Measurements from ENCODE around the gene CCDC188. TPM values are rescaled to one million over a fixed set of nuclear protein-coding genes. Genes with fewer than 3 reads are reported as not detected.

Gene CCDC188
- total RNA-seq, 1 donor from 2014 or later: 1.6 TPM

DNA sequence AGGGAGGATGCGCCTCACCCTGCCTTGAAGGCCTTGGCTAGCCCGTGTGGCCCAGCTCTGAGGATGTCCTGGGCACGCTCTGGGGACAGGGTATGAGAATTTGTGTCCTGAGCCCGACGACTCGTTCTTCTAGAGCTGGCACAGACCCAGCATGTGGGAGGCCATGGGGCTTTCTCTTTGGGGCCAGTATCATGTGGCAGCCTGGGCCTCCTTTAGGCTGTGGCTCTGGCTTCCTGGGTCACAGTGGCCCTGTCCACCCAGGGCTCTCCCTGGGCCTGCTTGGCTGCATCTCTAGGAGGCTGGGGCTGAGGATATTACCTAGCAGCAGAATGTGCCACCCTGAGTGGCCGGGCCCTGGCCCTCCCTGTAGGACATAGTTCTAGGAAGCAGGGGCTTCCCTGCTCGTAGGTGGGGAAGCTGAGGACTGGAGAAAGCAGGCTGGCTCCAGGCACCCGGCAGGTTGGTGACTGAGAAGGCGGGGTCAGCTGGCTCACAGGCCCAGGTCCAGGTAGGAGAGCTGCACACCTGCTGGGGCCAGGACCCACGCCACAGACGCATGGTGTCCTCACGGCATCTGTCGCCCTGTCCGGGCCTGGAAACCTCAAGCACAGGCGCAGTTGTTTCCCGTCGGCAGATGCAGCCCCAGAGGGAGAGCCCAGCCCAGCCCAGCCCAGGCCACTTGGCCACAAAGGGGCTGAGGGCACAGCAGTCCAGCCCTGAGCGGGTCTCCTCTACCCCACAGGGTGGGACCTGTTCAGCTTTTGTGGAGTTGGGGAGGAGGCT is 6.8 kb downstream of the CCDC188 start:
- DNase-seq (no peak), ATAC-seq (no peak)
- Histone ChIP-seq H3K9me3 (no peaks in the 10 kb centered on the region), H3K27ac (no peak overlapping the region), H3K36me3 (no peaks in the 10 kb centered on the region), H3K4me3 (no peak overlapping the region), H3K4me1 (no peaks in the 10 kb centered on the region), H3K27me3 (no peaks in the 10 kb centered on the region)
- TF ChIP-seq, protein P1, sequence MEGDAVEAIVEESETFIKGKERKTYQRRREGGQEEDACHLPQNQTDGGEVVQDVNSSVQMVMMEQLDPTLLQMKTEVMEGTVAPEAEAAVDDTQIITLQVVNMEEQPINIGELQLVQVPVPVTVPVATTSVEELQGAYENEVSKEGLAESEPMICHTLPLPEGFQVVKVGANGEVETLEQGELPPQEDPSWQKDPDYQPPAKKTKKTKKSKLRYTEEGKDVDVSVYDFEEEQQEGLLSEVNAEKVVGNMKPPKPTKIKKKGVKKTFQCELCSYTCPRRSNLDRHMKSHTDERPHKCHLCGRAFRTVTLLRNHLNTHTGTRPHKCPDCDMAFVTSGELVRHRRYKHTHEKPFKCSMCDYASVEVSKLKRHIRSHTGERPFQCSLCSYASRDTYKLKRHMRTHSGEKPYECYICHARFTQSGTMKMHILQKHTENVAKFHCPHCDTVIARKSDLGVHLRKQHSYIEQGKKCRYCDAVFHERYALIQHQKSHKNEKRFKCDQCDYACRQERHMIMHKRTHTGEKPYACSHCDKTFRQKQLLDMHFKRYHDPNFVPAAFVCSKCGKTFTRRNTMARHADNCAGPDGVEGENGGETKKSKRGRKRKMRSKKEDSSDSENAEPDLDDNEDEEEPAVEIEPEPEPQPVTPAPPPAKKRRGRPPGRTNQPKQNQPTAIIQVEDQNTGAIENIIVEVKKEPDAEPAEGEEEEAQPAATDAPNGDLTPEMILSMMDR (IDR thresholded peaks at IDR 0.05): no peak
- intact Hi-C loops (cut with DNase I): no loop called here

DNA sequence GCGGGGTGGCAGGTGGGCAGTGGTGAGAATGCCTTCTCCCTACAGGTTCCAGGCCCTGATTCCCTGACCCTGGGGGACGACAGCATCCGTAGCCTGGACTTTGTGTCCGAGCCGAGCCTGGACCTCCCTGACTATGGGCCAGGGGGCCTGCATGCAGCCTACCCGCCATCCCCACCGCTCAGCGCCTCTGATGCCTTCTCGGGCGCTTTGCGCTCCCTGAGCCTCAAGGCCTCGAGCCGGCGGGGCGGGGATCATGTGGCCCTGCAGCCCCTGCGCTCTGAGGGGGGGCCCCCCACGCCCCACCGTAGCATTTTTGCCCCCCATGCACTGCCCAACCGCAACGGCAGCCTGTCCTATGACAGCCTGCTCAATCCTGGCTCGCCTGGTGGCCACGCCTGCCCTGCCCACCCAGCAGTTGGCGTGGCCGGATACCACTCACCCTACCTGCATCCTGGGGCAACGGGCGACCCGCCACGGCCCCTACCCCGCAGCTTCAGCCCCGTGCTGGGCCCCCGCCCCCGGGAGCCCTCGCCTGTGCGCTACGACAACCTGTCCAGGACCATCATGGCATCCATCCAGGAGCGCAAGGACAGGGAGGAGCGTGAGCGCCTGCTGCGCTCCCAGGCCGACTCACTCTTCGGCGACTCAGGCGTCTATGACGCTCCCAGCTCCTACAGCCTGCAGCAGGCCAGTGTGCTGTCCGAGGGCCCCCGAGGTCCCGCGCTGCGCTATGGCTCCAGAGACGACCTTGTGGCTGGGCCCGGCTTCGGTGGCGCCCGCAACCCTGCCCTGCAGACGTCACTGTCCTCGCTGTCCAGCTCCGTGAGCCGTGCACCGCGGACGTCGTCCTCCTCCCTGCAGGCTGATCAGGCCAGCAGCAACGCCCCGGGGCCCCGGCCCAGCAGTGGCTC is 7.9 kb downstream of the CCDC188 start:
- H3K27ac ChIP-seq: no peak overlapping the region
- peaks cover 5% of the 10 kb centered on the region for H3K4me1 ChIP-seq
- H3K9me3 ChIP-seq: no peaks in the 10 kb centered on the region
- no peak overlapping the region for H3K4me3 ChIP-seq
- ATAC-seq (no peak), DNase-seq (no peak)
- H3K36me3 ChIP-seq: no peaks in the 10 kb centered on the region
- TF ChIP-seq, protein P1 (IDR thresholded peaks at IDR 0.05): no peak
- no peaks in the 10 kb centered on the region for H3K27me3 ChIP-seq
- intact Hi-C loops (cut with DNase I): no loop called here

DNA sequence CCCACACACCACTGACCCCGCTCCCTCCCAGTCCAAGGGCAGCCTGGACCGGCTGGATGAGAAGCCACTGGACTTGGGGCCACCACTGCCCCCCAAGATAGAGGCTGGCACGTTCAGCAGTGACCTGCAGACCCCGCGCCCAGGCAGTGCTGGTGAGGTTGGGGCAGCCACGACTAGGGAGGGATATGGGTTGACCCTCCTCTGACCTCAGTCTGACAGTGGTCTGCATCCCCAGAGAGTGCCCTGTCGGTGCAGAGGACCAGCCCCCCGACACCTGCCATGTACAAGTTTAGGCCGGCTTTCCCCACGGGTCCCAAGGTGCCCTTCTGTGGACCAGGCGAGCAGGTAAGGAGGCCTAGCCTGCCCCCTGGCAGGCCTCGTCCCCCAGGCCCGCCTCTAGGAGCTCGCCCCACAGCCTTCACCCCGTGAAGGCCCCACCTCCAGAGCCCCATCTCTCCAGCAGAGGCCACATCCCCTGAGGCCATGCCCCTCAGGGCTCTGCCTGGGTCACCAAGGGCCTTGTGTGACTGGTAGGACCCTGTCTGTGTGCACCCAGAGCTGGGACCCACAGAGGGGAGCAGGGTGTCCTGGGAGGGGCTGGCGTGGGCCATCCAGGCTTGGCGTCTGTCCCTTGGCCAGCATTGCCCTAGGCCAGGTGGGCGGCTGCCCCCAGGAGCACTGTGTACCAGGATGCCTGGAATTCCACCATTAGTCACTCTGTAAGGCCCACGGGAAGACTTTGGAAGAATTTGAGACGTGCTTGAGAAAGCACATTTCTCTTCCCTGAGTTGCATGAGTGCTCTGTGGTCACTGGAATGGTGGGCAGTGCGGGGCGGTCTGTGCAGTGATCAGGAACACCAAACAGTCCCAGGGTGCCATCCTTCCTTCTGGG is 9.4 kb downstream of the CCDC188 start:
- no peak overlapping the region for H3K27ac ChIP-seq
- ATAC-seq (no peak), DNase-seq (no peak)
- H3K4me3 ChIP-seq: no peak overlapping the region
- TF ChIP-seq, protein P1 (IDR thresholded peaks at IDR 0.05): no peak
- no peaks in the 10 kb centered on the region for H3K36me3 ChIP-seq
- no peaks in the 10 kb centered on the region for H3K27me3 ChIP-seq
- H3K4me1 ChIP-seq: peaks cover 18% of the 10 kb centered on the region
- intact Hi-C loops (cut with DNase I): no loop called here
- H3K9me3 ChIP-seq: no peaks in the 10 kb centered on the region

DNA sequence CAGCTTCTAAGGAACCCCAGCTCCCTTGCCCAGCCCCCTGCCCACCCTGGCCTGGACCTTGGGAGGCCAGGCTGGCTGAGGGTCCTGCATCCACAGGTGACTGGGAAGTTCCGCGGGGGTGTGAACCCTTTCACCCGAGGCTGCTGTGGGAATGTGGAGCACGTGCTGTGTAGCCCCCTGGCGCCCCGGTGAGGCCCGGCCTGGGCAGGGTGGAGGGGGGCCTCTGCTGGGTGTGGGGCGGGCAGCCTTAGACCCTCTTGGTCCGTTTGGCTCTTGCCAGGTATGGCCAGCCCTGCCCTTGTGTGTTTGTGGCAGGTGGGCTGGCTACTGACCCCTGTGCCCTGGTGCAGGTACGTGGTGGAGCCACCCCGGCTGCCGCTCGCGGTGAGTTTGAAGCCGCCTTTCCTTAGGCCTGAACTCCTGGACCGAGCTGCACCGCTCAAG is 10.3 kb downstream of the CCDC188 start:
- H3K36me3 ChIP-seq: no peaks in the 10 kb centered on the region
- intact Hi-C loops (cut with DNase I): no loop called here
- H3K27ac ChIP-seq: no peak overlapping the region
- ATAC-seq: no peak
- peaks cover 25% of the 10 kb centered on the region for H3K4me1 ChIP-seq
- TF ChIP-seq, protein P1 (IDR thresholded peaks at IDR 0.05): no peak
- H3K4me3 ChIP-seq: no peak overlapping the region
- no peaks in the 10 kb centered on the region for H3K27me3 ChIP-seq
- no peaks in the 10 kb centered on the region for H3K9me3 ChIP-seq
- DNase-seq: no peak

DNA sequence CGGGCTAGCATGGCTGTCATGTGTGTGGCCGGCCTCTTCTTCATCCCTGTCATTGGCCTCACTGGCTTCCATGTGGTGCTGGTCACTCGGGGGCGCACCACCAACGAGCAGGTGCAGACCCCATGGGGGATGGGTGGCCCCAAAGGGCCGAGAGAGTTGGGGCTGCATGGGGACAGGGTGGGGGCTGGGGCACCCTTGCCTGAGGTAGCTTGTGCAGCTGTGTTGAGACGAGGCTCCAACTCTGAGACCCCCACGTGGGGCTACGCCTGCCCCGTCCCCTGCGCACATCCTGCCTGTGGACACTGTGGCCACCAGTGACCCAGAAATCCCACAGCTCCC is 10.8 kb downstream of the CCDC188 start:
- Histone ChIP-seq H3K36me3 (no peaks in the 10 kb centered on the region), H3K9me3 (no peaks in the 10 kb centered on the region), H3K27ac (no peak overlapping the region), H3K4me1 (peaks cover 30% of the 10 kb centered on the region), H3K4me3 (no peak overlapping the region), H3K27me3 (no peaks in the 10 kb centered on the region)
- ATAC-seq (no peak), DNase-seq (no peak)
- TF ChIP-seq, protein P1 (IDR thresholded peaks at IDR 0.05): no peak
- intact Hi-C loops (cut with DNase I): no loop called here
